Activated CD4-positive, CD25-positive, alpha-beta regulatory T cell treated with anti-CD3 and anti-CD28 coated beads, Interleukin-2, amount 50 U/mL, for 16 hours (primary cell): Measurements from ENCODE around the gene PRKCZ.
A peak's percentile ranks its signal among the peaks of the same experiment; 100 is the strongest.

Experiments
- DNase-seq: peaks from one replicate; pipeline ENCODE4 v3.0.0-alpha.2; 2020; ENCODE audit warnings: low read depth, low spot score

PRKCZ gene

GRCh38 chr1:2049718-2050431 lies at the start of gene PRKCZ:
Gene PRKCZ (plus strand): TSS chr1:2050411. CDS start chr1:2050631, 220 bp downstream.
- peak; percentile 90 for DNase-seq

- no peak for DNase-seq
Observed at GRCh38 chr1:2000432-2000831, 49.8 kb upstream of the PRKCZ start.

GRCh38 chr1:2000850-2001249 lies 49.4 kb upstream of the PRKCZ start:
- no peak for DNase-seq

DNA sequence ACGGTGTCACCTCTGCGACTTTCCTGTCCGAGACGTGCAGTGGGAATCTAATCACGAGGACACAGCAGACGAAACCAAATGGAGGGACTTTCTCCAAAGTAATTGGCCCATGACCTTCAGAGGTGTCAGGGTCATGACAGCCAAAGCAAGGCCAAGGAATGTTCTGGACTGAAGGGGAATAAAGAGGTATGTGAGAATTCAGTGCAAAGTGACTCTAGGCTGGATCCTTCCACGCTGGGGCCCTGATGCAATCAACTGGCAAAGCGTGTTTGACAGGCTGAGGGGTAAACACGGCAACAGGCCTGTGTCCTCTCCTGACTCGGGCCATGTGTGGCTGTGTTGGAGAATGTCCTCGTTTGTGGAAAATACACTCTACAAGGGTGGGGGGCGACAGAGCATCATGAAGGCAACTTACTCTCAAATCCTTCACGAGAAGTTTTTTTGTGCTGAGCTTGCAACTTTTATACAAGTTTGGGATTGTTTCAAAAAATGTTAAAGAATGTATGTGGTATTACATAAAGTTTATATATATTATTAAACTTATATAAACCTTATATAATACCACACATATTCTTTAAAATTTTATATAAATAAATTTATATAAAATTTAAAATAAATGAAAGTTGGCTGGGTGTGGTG lies 48.3 kb upstream of the PRKCZ start:
- no peak for DNase-seq

GRCh38 chr1:2003541-2004131 lies 46.6 kb upstream of the PRKCZ start, which contains the start of gene CFAP74:
Gene CFAP74 (minus strand): TSS chr1:2003786. CDS start chr1:1990956, 12,830 bp downstream.
- DNase-seq = no peak

DNA sequence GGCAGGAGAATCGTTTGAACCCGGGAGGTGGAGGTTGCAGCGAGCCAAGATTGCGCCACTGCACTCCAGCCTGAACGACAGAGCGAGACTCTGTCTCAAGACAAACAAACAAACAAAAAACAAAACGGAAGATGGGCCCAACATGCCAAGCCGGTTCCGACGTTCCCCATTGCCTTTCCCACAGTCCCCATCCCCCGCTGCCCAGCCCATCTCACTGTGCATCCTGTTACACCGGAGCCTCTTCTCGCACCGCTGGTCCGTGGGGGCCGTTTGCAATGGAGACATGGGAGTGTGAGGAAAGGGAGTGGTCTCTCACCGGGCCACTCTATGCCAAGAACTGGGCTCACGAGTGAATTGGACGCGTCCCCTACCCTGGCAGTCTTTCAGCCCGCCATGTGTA lies 45.4 kb upstream of the PRKCZ start:
- DNase-seq = no peak

DNA sequence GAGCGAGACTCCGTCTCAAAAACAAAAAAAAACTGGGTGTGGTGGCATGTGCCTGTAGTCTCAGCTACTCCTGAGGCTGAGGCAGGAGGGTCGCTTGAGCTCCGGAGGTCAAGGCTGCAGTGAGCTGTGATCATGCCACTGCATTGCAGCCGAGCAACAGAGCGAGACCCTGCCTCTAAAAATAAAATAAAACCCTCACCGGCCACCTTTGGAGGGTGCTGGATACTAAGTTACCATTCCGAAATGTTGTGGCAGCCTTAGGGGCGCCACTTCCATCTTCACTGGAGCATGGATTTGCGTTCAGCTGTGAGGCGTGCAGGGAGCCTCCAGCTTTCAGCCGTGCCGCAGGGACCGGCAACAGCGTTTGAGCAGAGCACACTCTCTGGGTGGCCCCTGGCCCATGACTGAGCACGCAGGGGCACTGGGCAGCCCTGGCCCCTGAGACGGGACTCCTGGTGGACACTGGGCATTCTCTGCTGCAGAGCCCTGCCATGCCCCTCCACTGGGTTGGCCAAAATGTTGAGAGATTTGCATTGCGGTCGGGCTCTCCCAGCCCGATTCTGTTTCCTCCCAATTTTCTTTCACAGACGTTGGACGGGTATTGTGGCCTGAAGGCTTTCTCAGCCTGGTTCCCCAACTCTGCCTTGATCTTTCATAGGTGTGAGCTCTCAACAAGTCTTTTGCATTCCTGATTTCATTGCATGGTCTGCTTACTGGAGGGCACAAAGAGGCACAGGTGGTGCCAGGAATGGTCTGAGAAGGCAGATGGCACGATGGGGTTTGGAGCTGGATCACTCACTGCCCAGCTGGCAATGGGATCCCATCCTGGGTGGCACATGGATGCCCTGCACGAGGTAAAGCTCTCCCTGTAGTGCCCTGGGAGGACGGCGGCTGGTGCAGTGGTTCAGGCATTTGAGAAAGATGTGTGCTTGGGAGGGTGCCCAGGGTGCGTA lies 40.8 kb upstream of the PRKCZ start:
- no peak for DNase-seq

- no peak for DNase-seq
Observed at GRCh38 chr1:2014181-2014580, 36.0 kb upstream of the PRKCZ start.

- no peak for DNase-seq
Observed at GRCh38 chr1:2014741-2015735, 35.2 kb upstream of the PRKCZ start.

GRCh38 chr1:2016123-2016522 lies 34.1 kb upstream of the PRKCZ start:
- DNase-seq = no peak

- DNase-seq = no peak
Observed at GRCh38 chr1:2018217-2019171, 31.7 kb upstream of the PRKCZ start.

GRCh38 chr1:2019172-2019543 lies 31.1 kb upstream of the PRKCZ start, which contains the start of gene GABRD:
Gene GABRD (plus strand): TSS chr1:2019345. CDS start chr1:2019424, 79 bp downstream.
- no peak for DNase-seq

- no peak for DNase-seq
Observed at GRCh38 chr1:2019571-2020309, 30.5 kb upstream of the PRKCZ start.

DNA sequence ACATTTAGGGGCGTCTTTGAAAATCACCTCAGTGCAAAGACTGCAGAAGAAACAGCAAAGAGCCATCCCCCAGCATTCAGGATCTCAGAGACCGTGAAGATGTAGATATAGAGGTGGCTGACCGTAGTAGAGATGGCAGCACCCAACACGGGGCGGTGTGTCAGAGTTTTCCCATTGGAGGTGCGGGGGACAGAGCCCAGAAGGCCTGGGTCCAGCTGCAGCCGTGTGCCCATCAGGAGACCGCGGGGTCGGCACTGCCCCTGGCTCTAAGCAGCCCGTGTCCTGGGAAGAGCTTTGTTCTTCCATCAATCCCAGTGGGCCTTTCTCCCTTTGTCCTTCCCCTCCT lies 29.9 kb upstream of the PRKCZ start:
- DNase-seq = no peak

DNA sequence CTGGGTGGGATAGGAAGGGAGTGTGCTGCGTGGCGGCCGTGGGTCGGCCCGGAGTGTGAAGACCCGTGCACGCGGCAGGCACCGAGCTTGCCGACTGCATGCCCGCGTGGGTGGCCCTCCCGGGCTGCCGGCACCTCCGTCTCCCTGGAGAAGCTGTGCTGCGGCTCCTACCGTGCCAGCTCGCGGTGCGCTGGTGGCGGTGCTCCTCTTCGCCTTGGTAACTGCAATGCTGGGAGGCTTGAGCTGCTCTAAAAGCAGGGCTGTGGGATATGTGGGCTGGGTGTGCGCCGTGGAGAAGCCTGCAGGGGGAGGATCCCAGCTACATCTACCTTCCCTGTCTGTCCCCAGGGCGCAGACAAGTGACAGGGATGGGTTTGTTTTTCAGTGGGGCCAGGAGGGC lies 28.7 kb upstream of the PRKCZ start:
- DNase-seq = no peak

DNA sequence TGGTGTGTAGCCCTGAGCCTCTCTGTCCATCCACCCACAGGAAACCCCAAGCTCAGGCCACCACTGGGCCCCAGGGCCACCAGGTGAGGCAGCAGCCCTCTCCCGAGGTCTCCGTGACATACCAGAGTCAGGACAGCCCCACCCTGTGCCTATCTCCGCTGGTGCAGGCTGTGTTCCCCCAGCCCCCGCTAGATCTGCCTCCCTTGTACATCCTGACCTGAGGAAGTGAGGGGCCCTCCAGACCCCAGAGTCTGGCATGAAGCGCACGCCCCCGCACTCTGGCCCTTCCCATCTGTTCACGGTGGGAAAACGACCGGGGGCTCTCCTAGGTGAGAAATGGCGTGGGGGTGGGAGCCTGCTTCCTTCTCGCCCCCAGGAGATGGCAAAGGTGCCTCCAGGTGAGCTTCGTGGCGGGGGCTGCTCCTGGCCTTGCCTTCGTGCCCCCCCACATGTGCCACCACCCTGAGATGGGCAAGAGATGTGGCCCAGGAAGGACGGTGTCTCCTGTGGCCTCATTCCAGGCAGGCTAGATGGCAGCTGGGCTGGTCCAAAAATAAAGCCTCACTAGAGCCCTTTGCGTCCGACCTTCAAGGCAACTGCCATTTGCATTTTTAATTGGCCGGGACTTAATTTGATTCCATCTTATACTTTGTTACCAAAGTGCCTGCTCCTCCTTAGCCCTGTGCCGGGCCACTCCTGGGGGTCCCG lies 28.0 kb upstream of the PRKCZ start:
- no peak for DNase-seq

GRCh38 chr1:2023187-2023586 lies 27.0 kb upstream of the PRKCZ start:
- no peak for DNase-seq

DNA sequence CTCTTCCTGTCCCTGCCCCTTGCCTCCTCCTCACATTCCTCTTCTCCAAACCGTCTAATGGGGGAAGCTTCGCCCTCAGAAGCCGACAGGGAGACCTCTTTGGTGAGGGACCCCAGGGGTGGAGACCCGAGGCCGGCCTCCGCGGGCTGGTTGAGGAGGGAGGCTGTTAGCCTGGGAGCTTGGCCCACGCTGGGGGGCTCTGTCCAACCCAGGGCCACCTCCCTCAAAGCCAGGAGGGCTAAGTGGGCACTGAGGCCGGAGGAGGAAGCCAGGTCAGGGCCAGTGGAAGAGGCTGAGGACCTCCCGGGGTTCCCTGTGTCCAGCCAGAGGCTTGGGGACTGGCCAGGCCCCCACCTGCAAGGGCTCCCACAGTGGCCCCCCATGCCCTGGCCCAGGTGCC lies 25.8 kb upstream of the PRKCZ start:
- no peak for DNase-seq
